Testis (tissue), 2 donors: ENCODE measurements around the gene TRIP10.

Experiments used
- CTCF ChIP-seq, 3 experiments: fragments of 450-650 bp in 2 of 3; fragments of 200-600 bp in 1 of 3; sonication (generic) in 1 of 3; IDR thresholded peaks; one replicate each; pipeline ENCODE4 v1.5.1; 2016 to 2019; ENCODE audit warnings: antibody characterized with exemption in 3 of 3, mild to moderate bottlenecking in 2 of 3, moderate library complexity in 1 of 3
- POLR2A ChIP-seq: fragments of 450-650 bp; IDR thresholded peaks from one replicate; pipeline ENCODE4 v1.6.1; 2017; ENCODE audit warnings: antibody characterized with exemption, mild to moderate bottlenecking, moderate library complexity

GRCh38 chr19:6724631-6725492 is 14.6 kb upstream of the TRIP10 start:
- TF ChIP-seq CTCF (IDR thresholded peaks at IDR 0.05) = no peak
- no peak for TF ChIP-seq POLR2A
